K562 (cell line): ENCODE measurements around the gene FAM187B. TPM values are rescaled to one million over a fixed set of nuclear protein-coding genes. Genes with fewer than 3 reads are reported as not detected.

Experiments used
- ATAC-seq: fragments of 200-7000 bp; cut with Tn5 transposase; 3 replicates; pipeline ENCODE4 v1.9.1; 2020; ENCODE audit warnings: moderate library complexity
- BruUV-seq: library from RNA; stranded (reverse); fragments of 400-500 nt; replicated peaks from 2 replicates; lab custom pipeline; 2021; lab: Mats Ljungman, UMichigan
- CTCF ChIA-PET: fragments of 300-600 bp; formaldehyde crosslinking; extraction: SDS; loops from one replicate; lab custom pipeline; 2021; ENCODE audit warnings: low intra/inter-chr PET ratio; lab: Yijun Ruan, JAX
- POLR2A ChIA-PET: fragments of 300-600, 350-650 bp; sonication (Branson Sonifier 250); formaldehyde crosslinking; extraction: SDS; loops from one replicate; lab custom pipeline; 2021; ENCODE audit warnings: antibody characterized with exemption, inconsistent platforms; lab: Yijun Ruan, JAX
- DNase-seq, 4 experiments: peaks; one replicate each; pipeline versions ENCODE4 v3.0.0 to v3.0.0-alpha.2; 2011 to 2018; ENCODE audit warnings: low spot score in 3 of 4, mixed read lengths in 3 of 4; ENCODE audit errors: extremely low read depth in 1 of 4
- FAIRE-seq: peaks from 2 replicates; lab custom pipeline; 2011; peaks lifted over from hg19 to GRCh38; lab: Jason Lieb, UNC
- H2AFZ ChIP-seq: 2 replicates; pipeline ENCODE4 v1.6.0; 2011; ENCODE audit warnings: low read depth, low read length, control low read depth, inconsistent platforms
- H3K27ac ChIP-seq: fragments of 200-600 bp; 3 replicates; pipeline ENCODE4 v1.8.0; 2011; ENCODE audit warnings: low read depth, mild to moderate bottlenecking, control low read depth, inconsistent platforms, low read length, moderate library complexity, mixed read lengths; ENCODE audit errors: extremely low read depth
- H3K27me3 ChIP-seq, 2 experiments: fragments of 300-600 bp in 1 of 2; 2 replicates in 1 of 2; 3 replicates in 1 of 2; pipeline versions ENCODE4 v1.6.0 to v1.8.0; 2011; ENCODE audit warnings: inconsistent platforms in 2 of 2, low read length in 2 of 2, mild to moderate bottlenecking in 1 of 2, mixed read lengths in 1 of 2, moderate library complexity in 1 of 2; ENCODE audit not compliant: control insufficient read depth in 2 of 2, insufficient read depth in 2 of 2
- H3K36me3 ChIP-seq: fragments of 300-600 bp; 3 replicates; pipeline ENCODE4 v1.8.0; 2011; ENCODE audit warnings: mild to moderate bottlenecking, low read length, inconsistent platforms; ENCODE audit not compliant: control insufficient read depth, insufficient read depth
- H3K4me1 ChIP-seq, 2 experiments: fragments of 200-600 bp in 1 of 2; replicated peaks in 1 of 2; 2 replicates in 1 of 2; 3 replicates in 1 of 2; pipeline versions ENCODE4 v1.5.1 to v1.8.0; 2011; ENCODE audit warnings: inconsistent platforms in 2 of 2, low read length in 2 of 2, mild to moderate bottlenecking in 1 of 2, mixed read lengths in 1 of 2, moderate library complexity in 1 of 2; ENCODE audit not compliant: control insufficient read depth in 2 of 2, insufficient read depth in 2 of 2
- H3K4me2 ChIP-seq: 2 replicates; pipeline ENCODE4 v1.6.1; 2011; ENCODE audit warnings: low read length, control low read depth, inconsistent platforms, mixed read lengths; ENCODE audit not compliant: insufficient read depth
- H3K4me3 ChIP-seq: fragments of 200-600 bp; sonication (generic), shearing (Covaris generic); 2 replicates; pipeline ENCODE4 v1.5.1; 2016; ENCODE audit warnings: control low read depth, inconsistent platforms
- H3K79me2 ChIP-seq: fragments of 200-600 bp; 3 replicates; pipeline ENCODE4 v1.8.0; 2011; ENCODE audit warnings: low read length, inconsistent platforms; ENCODE audit not compliant: control insufficient read depth, insufficient read depth
- H3K9ac ChIP-seq, 2 experiments: 2 replicates each; pipeline versions ENCODE4 v1.6.0 to v1.6.1; 2011; ENCODE audit warnings: low read depth in 2 of 2, low read length in 2 of 2, control low read depth in 1 of 2, inconsistent platforms in 1 of 2, mild to moderate bottlenecking in 1 of 2, mixed read lengths in 1 of 2; ENCODE audit not compliant: insufficient read depth in 1 of 2
- H3K9me1 ChIP-seq: one replicate; pipeline ENCODE4 v1.6.0; 2011; ENCODE audit warnings: inconsistent platforms, mild to moderate bottlenecking, low read length, moderate library complexity; ENCODE audit not compliant: control insufficient read depth, insufficient read depth
- H3K9me3 ChIP-seq: replicated peaks from 2 replicates; pipeline ENCODE4 v1.5.1; 2011; ENCODE audit warnings: low read depth, low read length, inconsistent platforms; ENCODE audit not compliant: control insufficient read depth, insufficient read depth
- H4K20me1 ChIP-seq: replicated peaks from 2 replicates; pipeline ENCODE4 v1.6.1; 2011; ENCODE audit warnings: low read length, inconsistent platforms, mixed read lengths; ENCODE audit not compliant: control insufficient read depth, insufficient read depth
- IRF2 ChIP-seq: sonication (generic); formaldehyde crosslinking; IDR thresholded peaks from 2 replicates; pipeline ENCODE4 v1.8.1; 2022; ENCODE audit warnings: mild to moderate bottlenecking, missing genetic modification reagents
- NEUROD1 ChIP-seq: fragments of 150-350 bp; IDR thresholded peaks from 2 replicates; pipeline ENCODE4 v1.6.1; 2014; ENCODE audit warnings: borderline replicate concordance, low read length, low read depth; ENCODE audit not compliant: partially characterized antibody
- NR2C1 ChIP-seq, 2 experiments: fragments of 450-650 bp; IDR thresholded peaks; 2 replicates each; pipeline ENCODE4 v1.6.1; 2017; ENCODE audit warnings: mild to moderate bottlenecking in 2 of 2, antibody characterized with exemption in 1 of 2, inconsistent platforms in 1 of 2, missing compliant biosample characterization in 1 of 2, missing genetic modification characterization in 1 of 2
- ZKSCAN3 ChIP-seq: fragments of 250-450 bp; sonication (Bioruptor Pico); IDR thresholded peaks from 2 replicates; pipeline ENCODE4 v1.4.0; 2020
- ZNF121 ChIP-seq: sonication (generic); formaldehyde crosslinking; conservative IDR thresholded peaks from 2 replicates; pipeline ENCODE4 v1.8.0; 2022; ENCODE audit warnings: missing genetic modification reagents
- ZNF3 ChIP-seq: fragments of 250-450 bp; sonication (Bioruptor Pico); IDR thresholded peaks from 2 replicates; pipeline ENCODE4 v1.5.0; 2021; ENCODE audit warnings: mild to moderate bottlenecking, moderate library complexity
- ZNF75A ChIP-seq: fragments of 450-650 bp; formaldehyde crosslinking; IDR thresholded peaks from 2 replicates; pipeline ENCODE4 v1.4.0; 2020; ENCODE audit warnings: mild to moderate bottlenecking
- WGBS: fragments of 100-300 bp; shearing (Covaris generic); methylation state at CpG from one replicate; pipeline ENCODE4 v1.1.6; 2016; ENCODE audit warnings: low coverage, mixed read lengths; ENCODE audit not compliant: insufficient coverage; ENCODE audit errors: missing lambda C conversion rate; 5-methylcytosine and 5-hydroxymethylcytosine counted together
- in situ Hi-C: fragments of 300-500 bp; cut with MboI; formaldehyde crosslinking; loops from 4 replicates; pipeline ENCODE4 v1.15.0; 2018; ENCODE audit warnings: inconsistent platforms, mixed read lengths
- intact Hi-C: fragments of 100-400 bp; cut with micrococcal nuclease; formaldehyde crosslinking; loops from 2 replicates; pipeline ENCODE4 v1.14.2; 2022
- polyA plus RNA-seq, 8 experiments: library from polyadenylated mRNA; depleted of rRNA in 4 of 8; stranded (reverse) in 5 of 8; unstranded in 3 of 8; fragments of >200 nt; fragmentation: Nextera tagmentation in 2 of 8; fragmentation: Illumina TruSeq in 1 of 8; extraction: Ambion mirVana in 2 of 8; extraction: Trizol in 1 of 8; gene quantifications; 2 replicates each; pipeline versions ENCODE4 v1.2.1 to v1.2.3, GENCODE V29; 2011 to 2014; ENCODE audit warnings: inconsistent platforms in 1 of 8, missing spikeins in 1 of 8
- total RNA-seq, 7 experiments: library from RNA; depleted of rRNA in 6 of 7; stranded (reverse); fragments of >200 nt in 6 of 7; fragmentation: Illumina TruSeq in 2 of 7; extraction: Trizol in 2 of 7; gene quantifications; 2 replicates each; pipeline versions ENCODE4 v1.2.1 to v1.2.3, GENCODE V29; 2011 to 2021; ENCODE audit warnings: low replicate concordance in 1 of 7
- TF ChIP-seq, protein P1 (sequence below): fragments of 250-450 bp; sonication (Bioruptor Pico); IDR thresholded peaks from 2 replicates; pipeline ENCODE4 v1.8.0; 2021; ENCODE audit warnings: moderate library complexity, mild to moderate bottlenecking, inconsistent platforms
- TF ChIP-seq, protein P2 (sequence below): IDR thresholded peaks from 2 replicates; pipeline ENCODE4 v1.6.1; 2011; ENCODE audit warnings: borderline replicate concordance, low read depth, mild to moderate bottlenecking, moderate library complexity, low read length; ENCODE audit not compliant: insufficient read depth, poor library complexity, severe bottlenecking

FAM187B gene
- total and polyA plus RNA-seq, 9 of the 15 experiments (the other 6 are each of a cell fraction or from before 2014, with no cell fraction given) = 0.04 to 0.09 TPM; not detected in 7

DNA sequence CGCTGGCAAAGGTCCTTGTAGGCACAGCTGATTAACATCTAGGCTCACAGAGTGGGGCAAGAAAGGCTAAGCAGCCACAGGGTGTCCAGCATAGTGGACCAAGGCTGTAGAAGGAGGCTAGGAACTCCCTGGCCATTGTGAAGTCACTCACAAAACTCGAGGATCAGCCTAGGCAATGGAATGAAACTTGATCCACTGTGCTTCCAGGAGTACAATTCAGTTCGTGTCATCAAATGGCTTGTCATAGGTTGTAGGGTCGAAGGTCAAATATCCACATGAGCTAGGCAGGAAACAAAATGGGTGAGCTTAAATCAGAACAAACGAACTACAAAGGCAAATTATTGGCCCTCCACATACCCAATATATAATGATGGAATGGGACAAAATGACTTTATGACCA is 4.4 kb upstream of the FAM187B start:
- Histone ChIP-seq H2AFZ (no peak overlapping the region), H3K27me3 (0 out of 5 replicates have a peak, but pooled peaks cover 0 to 3% of the 10 kb centered on the region in 2 experiments), H3K4me1 (peaks cover 0 to 5% of the 10 kb centered on the region in 2 experiments; a peak in 2 of 5 replicates), H3K36me3 (no peaks in the 10 kb centered on the region), H3K27ac (no peak overlapping the region), H3K9me3 (no peaks in the 10 kb centered on the region; the same call in 1 of the 2 replicates), H3K9ac (no peak overlapping the region; a peak in 1 of 4 replicates), H3K9me1 (no peaks in the 10 kb centered on the region), H3K4me2 (no peak overlapping the region), H4K20me1 (no peaks in the 10 kb centered on the region), H3K4me3 (no peak overlapping the region), H3K79me2 (no peaks in the 10 kb centered on the region)
- no peak for ATAC-seq
- in situ Hi-C loops (no loop called here), intact Hi-C loops (no loop called here)
- FAIRE-seq = no peak
- no TSS peak for BruUV-seq
- ChIA-PET POLR2A (no interaction called here), CTCF (no interaction called here)
- no peak for DNase-seq
- TF ChIP-seq, protein P1, sequence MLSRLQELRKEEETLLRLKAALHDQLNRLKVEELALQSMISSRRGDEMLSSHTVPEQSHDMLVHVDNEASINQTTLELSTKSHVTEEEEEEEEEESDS (CRISPR knock-in tag) = no peak
- TF ChIP-seq NR2C1 (IDR thresholded peaks at IDR 0.05) (peak; percentile 59), NR2C1 (tag; IDR thresholded peaks at IDR 0.05) (peak; percentile 55; the same call in 1 of the 2 replicates), IRF2 (CRISPR knock-in tag) (no peak)
- 12% methylated on average over 5 of the region's 5 CpGs for WGBS

DNA sequence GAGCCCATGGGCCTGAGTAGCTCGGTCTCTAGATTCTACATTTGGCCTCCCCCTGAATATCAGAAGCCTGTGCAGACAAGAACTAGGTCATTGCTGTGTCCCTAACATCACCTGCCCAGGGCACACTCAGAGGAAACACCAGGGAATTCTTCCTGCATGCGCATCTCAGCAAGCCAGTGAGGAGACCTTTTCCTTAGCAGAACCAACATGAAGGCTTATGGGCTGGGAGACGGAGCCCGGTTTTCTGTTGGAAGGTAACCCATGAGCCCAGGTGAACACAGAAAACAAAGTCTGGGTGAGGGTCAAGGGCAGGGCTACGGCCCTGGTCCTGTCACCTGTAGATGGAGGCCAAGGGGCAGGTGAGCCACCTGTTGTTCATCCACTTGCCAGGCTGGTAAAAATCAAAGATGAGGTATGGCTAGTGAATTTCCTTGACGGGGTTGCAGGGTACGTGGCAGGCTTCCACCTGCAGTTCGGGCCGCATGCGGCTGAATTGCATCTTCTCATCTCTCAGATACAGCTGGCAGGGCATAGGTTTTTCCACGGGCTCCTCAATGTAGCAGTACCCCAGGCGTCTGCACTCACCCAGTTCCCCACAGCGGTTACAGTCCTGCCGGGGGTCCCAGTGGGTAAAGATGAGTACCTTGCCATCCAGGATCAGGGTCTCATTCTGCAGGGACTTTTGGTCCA is 3.6 kb upstream of the FAM187B start:
- H3K9me3 ChIP-seq = no peaks in the 10 kb centered on the region; the same call in 1 of the 2 replicates
- no peaks in the 10 kb centered on the region for H4K20me1 ChIP-seq
- WGBS = 50% methylated on average over 14 of the region's 14 CpGs
- H3K4me1 ChIP-seq = peaks cover 0 to 6% of the 10 kb centered on the region in 2 experiments; a peak in 2 of 5 replicates
- no peaks in the 10 kb centered on the region for H3K9me1 ChIP-seq
- no peak for FAIRE-seq
- no TSS peak for BruUV-seq
- DNase-seq = no peak
- ChIA-PET POLR2A (no interaction called here), CTCF (no interaction called here)
- H3K4me2 ChIP-seq = no peak overlapping the region
- H3K79me2 ChIP-seq = no peaks in the 10 kb centered on the region
- H3K4me3 ChIP-seq = no peak overlapping the region
- intact Hi-C loops (no loop called here), in situ Hi-C loops (no loop called here)
- no peak overlapping the region for H2AFZ ChIP-seq
- no peak overlapping the region for H3K27ac ChIP-seq
- ATAC-seq = no peak
- H3K36me3 ChIP-seq = no peaks in the 10 kb centered on the region
- no peak overlapping the region for H3K9ac ChIP-seq
- 0 out of 5 replicates have a peak, but pooled peaks cover 0 to 3% of the 10 kb centered on the region in 2 experiments for H3K27me3 ChIP-seq
- no peak for TF ChIP-seq ZNF3 (CRISPR knock-in tag)
- no peak for TF ChIP-seq ZNF75A
- TF ChIP-seq, protein P2, sequence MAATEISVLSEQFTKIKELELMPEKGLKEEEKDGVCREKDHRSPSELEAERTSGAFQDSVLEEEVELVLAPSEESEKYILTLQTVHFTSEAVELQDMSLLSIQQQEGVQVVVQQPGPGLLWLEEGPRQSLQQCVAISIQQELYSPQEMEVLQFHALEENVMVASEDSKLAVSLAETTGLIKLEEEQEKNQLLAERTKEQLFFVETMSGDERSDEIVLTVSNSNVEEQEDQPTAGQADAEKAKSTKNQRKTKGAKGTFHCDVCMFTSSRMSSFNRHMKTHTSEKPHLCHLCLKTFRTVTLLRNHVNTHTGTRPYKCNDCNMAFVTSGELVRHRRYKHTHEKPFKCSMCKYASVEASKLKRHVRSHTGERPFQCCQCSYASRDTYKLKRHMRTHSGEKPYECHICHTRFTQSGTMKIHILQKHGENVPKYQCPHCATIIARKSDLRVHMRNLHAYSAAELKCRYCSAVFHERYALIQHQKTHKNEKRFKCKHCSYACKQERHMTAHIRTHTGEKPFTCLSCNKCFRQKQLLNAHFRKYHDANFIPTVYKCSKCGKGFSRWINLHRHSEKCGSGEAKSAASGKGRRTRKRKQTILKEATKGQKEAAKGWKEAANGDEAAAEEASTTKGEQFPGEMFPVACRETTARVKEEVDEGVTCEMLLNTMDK = no peak
- no peak for TF ChIP-seq NEUROD1
- no peak for TF ChIP-seq ZNF121 (CRISPR knock-in tag)
- TF ChIP-seq ZKSCAN3 (CRISPR knock-in tag) = no peak
